Nephron (organoid): Measurements from ENCODE around the gene PKNOX2.

Experiments
- H3K27ac Mint-ChIP-seq, 3 experiments: 2 replicates each; pipeline ENCODE4 v1.8.0; 2020; ENCODE audit warnings: mixed read lengths in 3 of 3, mild to moderate bottlenecking in 2 of 3, moderate library complexity in 1 of 3
- H3K27me3 Mint-ChIP-seq: 2 replicates; pipeline ENCODE4 v1.8.0; 2021; ENCODE audit warnings: low read depth, mild to moderate bottlenecking, moderate library complexity, mixed read lengths
- H3K36me3 Mint-ChIP-seq: 2 replicates; pipeline ENCODE4 v1.8.0; 2020; ENCODE audit warnings: low read depth, mixed read lengths
- H3K4me1 Mint-ChIP-seq: 2 replicates; pipeline ENCODE4 v1.8.0; 2020; ENCODE audit warnings: mixed read lengths
- H3K4me3 Mint-ChIP-seq, 3 experiments: 2 replicates each; pipeline ENCODE4 v1.8.0; 2020; ENCODE audit warnings: mild to moderate bottlenecking in 3 of 3, mixed read lengths in 3 of 3, moderate library complexity in 2 of 3
- H3K9me3 Mint-ChIP-seq: 2 replicates; pipeline ENCODE4 v1.8.0; 2020; ENCODE audit warnings: mixed read lengths
- CTCF ChIP-seq, 3 experiments: fragments of 200-600 bp; sonication (generic); IDR thresholded peaks; one replicate each; pipeline ENCODE4 v1.5.0; 2021; ENCODE audit warnings: antibody characterized with exemption in 3 of 3; ENCODE audit not compliant: unreplicated experiment in 3 of 3

Gene PKNOX2

GRCh38 chr11:125407046-125407445, 242.5 kb downstream of the PKNOX2 start:
- H3K4me1 Mint-ChIP-seq: peaks cover 62% of the 10 kb centered on the region
- H3K36me3 Mint-ChIP-seq: peaks cover 19% of the 10 kb centered on the region
- H3K27ac Mint-ChIP-seq: no peak overlapping the region
- H3K27me3 Mint-ChIP-seq: peaks cover 10% of the 10 kb centered on the region
- TF ChIP-seq CTCF (IDR thresholded peaks at IDR 0.05; ENCODE audit: unreplicated experiment in 3 of 3): no peak
- H3K4me3 Mint-ChIP-seq: no peak overlapping the region
- H3K9me3 Mint-ChIP-seq: no peaks in the 10 kb centered on the region

- H3K4me3 Mint-ChIP-seq: no peak overlapping the region
- TF ChIP-seq CTCF (IDR thresholded peaks at IDR 0.05; ENCODE audit: unreplicated experiment in 3 of 3): no peak
- H3K27ac Mint-ChIP-seq: peak overlapping the region; percentile 17 to 68 (median 67)
- H3K4me1 Mint-ChIP-seq: peaks cover 49% of the 10 kb centered on the region
- H3K9me3 Mint-ChIP-seq: no peaks in the 10 kb centered on the region
- peaks cover 27% of the 10 kb centered on the region for H3K36me3 Mint-ChIP-seq
- H3K27me3 Mint-ChIP-seq: peaks cover 6% of the 10 kb centered on the region
Observed at GRCh38 chr11:125408311-125408711, 243.8 kb downstream of the PKNOX2 start.

GRCh38 chr11:125410091-125410490, 245.5 kb downstream of the PKNOX2 start:
- TF ChIP-seq CTCF (IDR thresholded peaks at IDR 0.05; ENCODE audit: unreplicated experiment in 3 of 3): no peak
- Mint-ChIP-seq H3K36me3 (peaks cover 33% of the 10 kb centered on the region), H3K27me3 (peaks cover 3% of the 10 kb centered on the region), H3K27ac (no peak overlapping the region), H3K4me3 (no peak overlapping the region), H3K9me3 (no peaks in the 10 kb centered on the region), H3K4me1 (peaks cover 31% of the 10 kb centered on the region)

GRCh38 chr11:125412177-125412496, 247.6 kb downstream of the PKNOX2 start:
- Mint-ChIP-seq H3K9me3 (no peaks in the 10 kb centered on the region), H3K4me1 (peaks cover 26% of the 10 kb centered on the region), H3K4me3 (no peak overlapping the region), H3K27ac (no peak overlapping the region), H3K27me3 (no peaks in the 10 kb centered on the region), H3K36me3 (peaks cover 41% of the 10 kb centered on the region)
- TF ChIP-seq CTCF (IDR thresholded peaks at IDR 0.05; ENCODE audit: unreplicated experiment in 3 of 3): no peak

- Mint-ChIP-seq H3K27me3 (no peaks in the 10 kb centered on the region), H3K36me3 (peaks cover 43% of the 10 kb centered on the region), H3K4me3 (no peak overlapping the region), H3K27ac (no peak overlapping the region), H3K4me1 (peaks cover 22% of the 10 kb centered on the region), H3K9me3 (no peaks in the 10 kb centered on the region)
- no peak for TF ChIP-seq CTCF (IDR thresholded peaks at IDR 0.05; ENCODE audit: unreplicated experiment in 3 of 3)
Observed at GRCh38 chr11:125412509-125412908, 248.0 kb downstream of the PKNOX2 start.

GRCh38 chr11:125413226-125413625, 248.7 kb downstream of the PKNOX2 start:
- Mint-ChIP-seq H3K27me3 (no peaks in the 10 kb centered on the region), H3K4me1 (peaks cover 15% of the 10 kb centered on the region), H3K9me3 (no peaks in the 10 kb centered on the region), H3K36me3 (peaks cover 49% of the 10 kb centered on the region), H3K4me3 (no peak overlapping the region), H3K27ac (no peak overlapping the region)
- TF ChIP-seq CTCF (IDR thresholded peaks at IDR 0.05; ENCODE audit: unreplicated experiment in 3 of 3): no peak
